Immature natural killer cell (primary cell): Measurements from ENCODE around the gene PEMT. TPM values are rescaled to one million over a fixed set of nuclear protein-coding genes. Genes with fewer than 3 reads are reported as not detected.
"Not testable (repeated sequence)": the region's sequence is repeated elsewhere in the genome, so short reads cannot be mapped to it uniquely, and the experiment has no call there.

ENCODE experiments used
- DNase-seq, 3 donors: peaks; one replicate each; pipeline ENCODE4 v3.0.0; 2022; ENCODE audit warnings: mixed read lengths in 1 of 3
- H3K27ac Mint-ChIP-seq, 6 donors: one replicate each; pipeline ENCODE4 v1.8.0; 2020; ENCODE audit warnings: mixed read lengths in 6 of 6, mild to moderate bottlenecking in 5 of 6, inconsistent platforms in 4 of 6, moderate library complexity in 3 of 6
- H3K27me3 Mint-ChIP-seq, 3 donors: one replicate each; pipeline ENCODE4 v1.8.0; 2020 to 2021; ENCODE audit warnings: low read depth in 3 of 3, mild to moderate bottlenecking in 3 of 3, mixed read lengths in 3 of 3, moderate library complexity in 3 of 3, inconsistent platforms in 1 of 3
- H3K36me3 Mint-ChIP-seq, 3 donors: one replicate each; pipeline ENCODE4 v1.8.0; 2020; ENCODE audit warnings: mixed read lengths in 3 of 3, inconsistent platforms in 2 of 3, mild to moderate bottlenecking in 2 of 3
- H3K4me1 Mint-ChIP-seq, 2 donors: one replicate each; pipeline ENCODE4 v1.8.0; 2020; ENCODE audit warnings: inconsistent platforms in 2 of 2, mild to moderate bottlenecking in 2 of 2, mixed read lengths in 2 of 2, moderate library complexity in 1 of 2
- H3K4me3 Mint-ChIP-seq, 5 donors: one replicate each; pipeline ENCODE4 v1.8.0; 2020; ENCODE audit warnings: mild to moderate bottlenecking in 5 of 5, mixed read lengths in 5 of 5, inconsistent platforms in 3 of 5, moderate library complexity in 3 of 5
- H3K9me3 Mint-ChIP-seq, 6 donors: one replicate each; pipeline ENCODE4 v1.8.0; 2020; ENCODE audit warnings: mild to moderate bottlenecking in 6 of 6, mixed read lengths in 6 of 6, inconsistent platforms in 4 of 6, moderate library complexity in 3 of 6
- polyA plus RNA-seq, 3 donors: library from polyadenylated mRNA; unstranded; fragments of 300-500 nt; fragmentation: Illumina TruSeq; gene quantifications; one replicate each; pipeline ENCODE4 v1.2.3, GENCODE V29; 2021

PEMT gene
- polyA plus RNA-seq, 3 donors from 2014 or later, result 18.0 to 41.6 (median 31.4) TPM

- Mint-ChIP-seq H3K4me1 (peaks cover 44 to 69% of the 10 kb centered on the region in 2 donors), H3K4me3 (peak overlapping the region in 3 of 5 donors; percentile 14 to 90 (median 64)), H3K27ac (peak overlapping the region in 2 of 6 donors; percentile 16 to 41), H3K9me3 (no peaks in the 10 kb centered on the region), H3K27me3 (peaks cover 7 to 11% (median 10%) of the 10 kb centered on the region in 3 donors), H3K36me3 (no peaks in the 10 kb centered on the region)
- DNase-seq, result no peak
These were observed 112.3 kb downstream of the PEMT start for GRCh38 chr17:17479209-17479608.

- Mint-ChIP-seq H3K27ac (peak within 1 kb of the TSS; percentile 91 to 97 (median 94)), H3K4me1 (peaks cover 40 to 59% of the 10 kb centered on the region in 2 donors), H3K9me3 (no peaks in the 10 kb centered on the region), H3K36me3 (no peaks in the 10 kb centered on the region), H3K4me3 (peak within 1 kb of the TSS; percentile 90 to 92 (median 92)), H3K27me3 (peaks cover 7 to 14% (median 12%) of the 10 kb centered on the region in 3 donors)
- DNase-seq, result peak; percentile 93
These were observed 114.5 kb downstream of the PEMT start, which contains the start of gene MED9 for GRCh38 chr17:17476865-17477467. Gene MED9, plus strand, starts transcription at chr17:17477000. Its CDS starts 42 bp downstream, at chr17:17477042.

GRCh38 chr17:17474341-17474740 lies 117.2 kb downstream of the PEMT start:
- no peak overlapping the region for H3K27ac Mint-ChIP-seq
- DNase-seq, result no peak
- H3K36me3 Mint-ChIP-seq, result no peaks in the 10 kb centered on the region
- no peaks in the 10 kb centered on the region for H3K9me3 Mint-ChIP-seq
- no peak overlapping the region for H3K4me3 Mint-ChIP-seq
- H3K27me3 Mint-ChIP-seq, result peaks cover 9 to 17% (median 12%) of the 10 kb centered on the region in 3 donors
- H3K4me1 Mint-ChIP-seq, result peaks cover 30 to 37% of the 10 kb centered on the region in 2 donors

GRCh38 chr17:17472333-17472920 lies 119.1 kb downstream of the PEMT start:
- Mint-ChIP-seq H3K4me3 (no peak overlapping the region), H3K9me3 (no peaks in the 10 kb centered on the region), H3K27me3 (peaks cover 11 to 22% (median 12%) of the 10 kb centered on the region in 3 donors)

GRCh38 chr17:17469996-17470395 lies 121.5 kb downstream of the PEMT start:
- Mint-ChIP-seq H3K9me3 (no peaks in the 10 kb centered on the region), H3K4me3 (no peak overlapping the region), H3K4me1 (no peaks in the 10 kb centered on the region), H3K27me3 (peaks cover 4 to 20% (median 5%) of the 10 kb centered on the region in 3 donors), H3K36me3 (no peaks in the 10 kb centered on the region), H3K27ac (no peak overlapping the region)
- DNase-seq, result no peak

More at GRCh38 chr17:17472333-17472920, 119.1 kb downstream of the PEMT start:
- H3K36me3 Mint-ChIP-seq, result no peaks in the 10 kb centered on the region
- H3K4me1 Mint-ChIP-seq, result peaks cover 16 to 18% of the 10 kb centered on the region in 2 donors
- no peak overlapping the region for H3K27ac Mint-ChIP-seq
- no peak for DNase-seq

GRCh38 chr17:17469358-17469757 lies 122.2 kb downstream of the PEMT start:
- H3K4me1 Mint-ChIP-seq, result no peaks in the 10 kb centered on the region
- H3K9me3 Mint-ChIP-seq, result no peaks in the 10 kb centered on the region
- no peak overlapping the region for H3K4me3 Mint-ChIP-seq
- H3K27me3 Mint-ChIP-seq, result peaks cover 4 to 20% (median 9%) of the 10 kb centered on the region in 3 donors
- H3K27ac Mint-ChIP-seq, result no peak overlapping the region
- DNase-seq, result no peak
- H3K36me3 Mint-ChIP-seq, result no peaks in the 10 kb centered on the region

- no peak for DNase-seq
- Mint-ChIP-seq H3K27me3 (peaks cover 6 to 20% (median 9%) of the 10 kb centered on the region in 3 donors), H3K4me3 (no peak overlapping the region), H3K36me3 (no peaks in the 10 kb centered on the region), H3K9me3 (no peaks in the 10 kb centered on the region), H3K27ac (no peak overlapping the region), H3K4me1 (no peaks in the 10 kb centered on the region)
These were observed 123.1 kb downstream of the PEMT start for GRCh38 chr17:17468217-17469010.

GRCh38 chr17:17467720-17468119 lies 123.8 kb downstream of the PEMT start:
- Mint-ChIP-seq H3K36me3 (no peaks in the 10 kb centered on the region), H3K4me1 (no peaks in the 10 kb centered on the region), H3K27me3 (peaks cover 6 to 17% (median 9%) of the 10 kb centered on the region in 3 donors), H3K9me3 (no peaks in the 10 kb centered on the region), H3K4me3 (no peak overlapping the region), H3K27ac (no peak overlapping the region)
- DNase-seq, result no peak

- Mint-ChIP-seq H3K36me3 (no peaks in the 10 kb centered on the region), H3K27ac (no peak overlapping the region), H3K9me3 (no peaks in the 10 kb centered on the region), H3K4me1 (no peaks in the 10 kb centered on the region), H3K27me3 (peaks cover 4 to 17% (median 9%) of the 10 kb centered on the region in 3 donors), H3K4me3 (no peak overlapping the region)
- DNase-seq, result no peak
These were observed 124.5 kb downstream of the PEMT start for GRCh38 chr17:17467016-17467415.

- H3K36me3 Mint-ChIP-seq, result no peaks in the 10 kb centered on the region
- H3K4me1 Mint-ChIP-seq, result no peaks in the 10 kb centered on the region
- H3K27me3 Mint-ChIP-seq, result peaks cover 4 to 17% (median 9%) of the 10 kb centered on the region in 3 donors
- no peak for DNase-seq
- H3K9me3 Mint-ChIP-seq, result no peaks in the 10 kb centered on the region
- no peak overlapping the region for H3K4me3 Mint-ChIP-seq
- H3K27ac Mint-ChIP-seq, result no peak overlapping the region
These were observed 125.0 kb downstream of the PEMT start for GRCh38 chr17:17466511-17466910.

- H3K36me3 Mint-ChIP-seq, H3K4me3 Mint-ChIP-seq, DNase-seq, H3K4me1 Mint-ChIP-seq, H3K9me3 Mint-ChIP-seq, H3K27ac Mint-ChIP-seq: not testable (repeated sequence)
- H3K27me3 Mint-ChIP-seq, result peaks cover 4 to 15% (median 9%) of the 10 kb centered on the region in 3 donors
These were observed 125.6 kb downstream of the PEMT start for GRCh38 chr17:17465878-17466277.

- Mint-ChIP-seq H3K27ac (no peak overlapping the region), H3K4me3 (no peak overlapping the region)
These were observed 127.7 kb downstream of the PEMT start for GRCh38 chr17:17463821-17464220.

GRCh38 chr17:17462048-17462824 lies 129.3 kb downstream of the PEMT start:
- DNase-seq, result no peak
- H3K9me3 Mint-ChIP-seq, result peaks cover 0 to 5% (median 1%) of the 10 kb centered on the region in 6 donors
- H3K27me3 Mint-ChIP-seq, result peaks cover 5 to 6% (median 5%) of the 10 kb centered on the region in 3 donors
- no peak overlapping the region for H3K27ac Mint-ChIP-seq
- peaks cover 0 to 3% of the 10 kb centered on the region in 2 donors for H3K4me1 Mint-ChIP-seq
- H3K36me3 Mint-ChIP-seq, result peaks cover 0 to 4% (median 3%) of the 10 kb centered on the region in 3 donors
- no peak overlapping the region for H3K4me3 Mint-ChIP-seq

More at GRCh38 chr17:17463821-17464220, 127.7 kb downstream of the PEMT start:
- DNase-seq, result no peak
- peaks cover 0 to 3% of the 10 kb centered on the region in 2 donors for H3K4me1 Mint-ChIP-seq
- peaks cover 0 to 5% (median 1%) of the 10 kb centered on the region in 6 donors for H3K9me3 Mint-ChIP-seq
- H3K27me3 Mint-ChIP-seq, result peaks cover 6 to 12% (median 7%) of the 10 kb centered on the region in 3 donors
- peaks cover 0 to 4% (median 3%) of the 10 kb centered on the region in 3 donors for H3K36me3 Mint-ChIP-seq
